ENCODE measurements around the gene TMEM63A.
"Not testable (repeated sequence)": the region's sequence is repeated elsewhere in the genome, so short reads cannot be mapped to it uniquely, and the experiment has no call there.

TMEM63A gene

GRCh38 chr1:225881959-225882693 is at the start of gene TMEM63A:
Gene TMEM63A (minus strand): TSS chr1:225882380. CDS start chr1:225877580, 4,800 bp downstream.
- DNase-seq, result peak; percentile 83 to 94

DNA sequence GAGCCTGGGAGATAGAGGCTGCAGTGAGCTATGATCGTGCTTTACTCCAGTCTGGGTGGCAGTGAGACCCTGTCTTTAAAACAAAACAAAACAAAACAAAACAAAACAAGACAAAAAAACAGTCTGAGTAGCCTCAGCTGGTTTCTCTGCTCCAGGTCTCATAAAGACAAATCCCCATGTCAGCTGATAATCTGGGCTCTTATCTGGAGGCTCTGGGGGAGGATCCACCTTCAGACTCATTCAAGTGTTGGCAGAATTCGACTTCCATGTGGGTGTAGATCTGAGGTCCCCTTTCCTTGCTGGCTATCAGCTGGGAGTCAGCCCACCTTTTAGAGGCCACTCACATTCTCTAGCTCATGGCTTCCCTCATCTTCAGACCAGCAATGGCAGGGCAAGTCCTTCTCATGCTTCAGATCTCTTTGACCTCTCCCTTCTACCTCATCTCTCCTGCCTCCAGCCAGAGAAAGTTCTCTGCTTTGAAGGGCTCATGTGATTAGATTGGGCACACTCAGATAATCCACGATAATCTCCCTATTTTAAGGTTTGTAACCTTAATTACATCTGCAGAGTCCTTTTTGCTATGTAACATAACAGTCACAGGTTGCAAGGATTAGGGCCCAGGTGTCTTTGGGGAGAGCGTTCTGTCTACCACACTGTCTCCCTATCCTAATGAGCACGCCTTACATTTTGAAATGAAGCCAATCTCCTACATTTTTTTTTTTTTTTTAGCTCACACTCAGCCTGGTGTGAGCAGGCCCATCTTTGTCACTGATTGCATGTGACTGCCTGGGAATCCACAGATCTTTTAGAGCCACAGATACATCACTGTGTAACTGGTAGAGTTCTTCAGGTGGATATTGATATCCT is 49.3 kb upstream of the TMEM63A start:
- no peak for DNase-seq

- DNase-seq, result no peak
Measured at GRCh38 chr1:225930566-225930965, 48.4 kb upstream of the TMEM63A start.

DNA sequence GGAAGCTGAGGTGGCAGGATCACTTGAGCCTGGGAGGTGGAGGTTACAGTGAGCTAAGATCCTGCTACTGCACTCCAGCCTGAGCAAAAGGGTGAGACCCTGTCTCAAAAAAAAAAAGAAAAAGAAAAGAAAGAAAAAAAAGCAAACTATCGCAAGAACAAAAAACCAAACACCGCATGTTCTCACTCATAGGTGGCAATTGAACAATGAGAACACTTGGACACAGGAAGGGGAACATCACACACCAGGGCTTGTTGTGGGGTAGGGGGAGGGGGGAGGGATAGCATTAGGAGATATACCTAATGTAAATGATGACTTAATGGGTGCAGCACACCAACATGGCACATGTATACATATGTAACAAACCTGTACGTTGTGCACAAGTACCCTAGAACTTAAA is 47.3 kb upstream of the TMEM63A start:
- not testable (repeated sequence) for DNase-seq

DNA sequence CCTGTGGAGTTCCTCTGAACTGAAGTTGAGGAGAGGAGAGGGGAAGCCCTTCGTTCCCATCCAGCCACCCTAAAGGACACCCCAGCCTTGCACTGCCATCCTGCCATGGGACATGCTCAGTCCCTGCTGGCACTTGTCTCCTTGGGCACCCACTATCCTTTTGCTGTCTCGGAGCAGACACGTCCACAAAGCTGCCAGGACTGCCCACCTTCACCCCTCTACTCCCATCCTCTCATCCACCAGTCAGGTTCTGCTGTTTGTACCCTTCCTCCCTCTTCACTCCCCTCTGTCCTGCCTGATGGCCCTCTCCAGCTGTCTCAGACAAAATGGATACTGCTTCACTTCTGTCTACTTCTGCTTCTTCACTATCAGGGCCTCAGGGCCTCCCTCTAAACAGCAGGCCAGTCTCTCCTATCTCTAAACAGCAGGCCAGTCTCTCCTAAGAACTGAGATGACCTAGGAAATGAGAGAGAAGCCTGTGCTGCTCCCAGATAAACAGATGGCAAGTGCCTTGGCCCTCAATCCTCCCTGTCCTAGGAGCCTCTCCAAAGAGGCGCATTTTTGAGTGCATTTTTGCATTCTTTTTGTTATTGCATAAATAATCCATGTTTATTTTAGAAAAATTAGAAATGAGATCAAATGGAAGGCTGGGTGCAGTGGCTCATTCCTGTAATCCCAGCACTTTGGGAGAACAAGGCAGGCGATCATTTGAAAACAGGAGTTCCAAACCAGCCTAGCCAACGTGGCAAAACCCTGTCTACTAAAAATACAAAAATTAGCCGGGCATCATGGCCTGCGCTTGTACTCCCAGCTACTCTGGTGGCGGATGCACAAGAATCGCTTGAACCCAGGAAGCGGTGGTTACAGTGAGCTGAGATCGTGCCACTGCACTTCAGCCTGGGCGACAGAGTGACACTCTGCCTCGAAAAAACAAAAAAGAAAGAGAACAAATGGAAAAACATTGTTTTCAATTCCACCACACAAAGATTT is 46.3 kb upstream of the TMEM63A start:
- DNase-seq, result no peak

DNA sequence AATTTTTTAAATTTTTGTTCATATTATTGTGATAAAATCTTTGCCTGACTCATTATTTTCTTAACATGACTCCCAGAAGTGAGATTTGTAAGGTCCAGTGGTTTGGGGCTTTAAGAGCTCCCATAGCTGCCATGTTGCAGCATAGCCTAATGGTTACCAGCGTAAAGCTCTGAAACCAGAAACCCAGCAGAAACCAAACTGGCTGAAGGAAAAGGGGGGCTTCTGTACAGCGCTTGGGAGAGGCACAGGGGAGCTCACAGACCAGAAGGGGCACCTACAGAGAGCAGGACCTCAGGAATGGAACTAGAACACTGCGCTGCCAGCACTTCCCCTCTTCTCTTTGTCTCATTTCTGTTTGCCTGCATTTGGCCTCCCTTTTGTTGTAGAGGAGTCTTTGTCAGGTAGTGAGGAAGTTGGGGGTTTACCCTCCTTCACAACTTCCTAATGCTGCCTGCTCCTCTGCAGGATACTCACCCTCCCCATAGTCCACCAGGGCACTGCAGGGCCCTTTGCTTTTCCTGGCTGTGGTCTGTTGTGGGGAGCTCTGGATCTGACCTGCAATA is 44.5 kb upstream of the TMEM63A start:
- DNase-seq, result no peak

DNA sequence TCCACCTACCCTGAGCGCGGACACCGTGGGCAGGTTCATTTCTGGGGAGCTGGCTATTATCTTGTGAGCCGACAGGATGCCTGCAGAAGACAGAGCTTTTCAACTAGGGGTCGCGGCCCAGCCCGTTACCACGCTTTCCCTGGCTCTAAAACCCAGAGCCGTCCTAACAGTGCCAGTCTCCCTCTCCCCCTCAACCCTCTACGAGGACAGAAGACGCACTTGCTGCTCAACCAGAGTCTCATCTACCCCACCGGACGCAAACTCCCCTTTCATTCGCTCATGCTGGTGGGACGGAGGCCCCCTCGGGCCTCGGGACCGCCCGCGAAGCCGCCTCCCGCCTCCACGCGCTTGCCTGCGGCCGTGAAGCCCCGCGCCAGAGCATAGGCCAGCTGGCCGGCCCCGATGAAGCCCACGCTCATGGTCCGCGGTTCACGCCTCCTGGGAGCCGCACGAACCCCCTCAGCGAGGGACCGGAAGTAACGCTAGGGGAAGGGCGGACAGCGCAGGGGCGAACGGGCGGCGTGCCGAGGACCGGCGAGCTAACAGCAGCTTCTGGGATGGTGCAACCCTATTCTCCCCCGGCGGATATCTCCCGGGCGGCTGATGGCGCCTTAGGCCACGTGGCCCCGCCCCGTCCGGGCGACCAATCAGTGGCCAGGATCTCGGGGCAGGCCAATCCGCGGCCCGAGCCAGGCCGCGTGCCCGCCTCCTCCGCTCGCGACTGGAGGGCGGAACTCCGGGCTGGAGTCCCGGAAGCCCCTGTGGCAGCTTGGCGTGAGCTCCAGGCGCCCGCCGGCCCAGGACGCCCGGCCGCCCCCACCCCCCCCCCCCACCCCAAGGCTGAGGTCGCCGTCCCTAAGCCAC is 41.7 kb upstream of the TMEM63A start, which contains the start of gene PYCR2:
Gene PYCR2 (minus strand): TSS at position 559 of the 864 bp plus-strand sequence. CDS start 140 bp downstream, at position 419.
- DNase-seq, result peak; percentile 95 to 96

DNA sequence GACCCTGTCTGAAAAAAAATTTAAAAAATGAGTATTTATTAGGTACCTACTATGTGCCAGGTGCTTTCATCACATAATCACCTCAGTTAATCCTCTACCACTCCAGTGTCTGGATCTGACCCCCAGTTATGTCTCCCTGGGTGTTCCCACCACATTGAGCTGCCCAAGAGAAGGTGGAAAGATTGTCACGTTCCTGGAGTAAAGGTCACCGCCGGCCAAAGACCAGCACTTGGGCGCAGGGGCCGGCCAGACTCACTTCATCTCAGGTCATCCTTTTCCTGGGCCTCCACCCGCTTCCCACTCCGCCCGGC is 41.2 kb upstream of the TMEM63A start:
- peak in 1 of 2 donors; percentile 19 for DNase-seq

DNA sequence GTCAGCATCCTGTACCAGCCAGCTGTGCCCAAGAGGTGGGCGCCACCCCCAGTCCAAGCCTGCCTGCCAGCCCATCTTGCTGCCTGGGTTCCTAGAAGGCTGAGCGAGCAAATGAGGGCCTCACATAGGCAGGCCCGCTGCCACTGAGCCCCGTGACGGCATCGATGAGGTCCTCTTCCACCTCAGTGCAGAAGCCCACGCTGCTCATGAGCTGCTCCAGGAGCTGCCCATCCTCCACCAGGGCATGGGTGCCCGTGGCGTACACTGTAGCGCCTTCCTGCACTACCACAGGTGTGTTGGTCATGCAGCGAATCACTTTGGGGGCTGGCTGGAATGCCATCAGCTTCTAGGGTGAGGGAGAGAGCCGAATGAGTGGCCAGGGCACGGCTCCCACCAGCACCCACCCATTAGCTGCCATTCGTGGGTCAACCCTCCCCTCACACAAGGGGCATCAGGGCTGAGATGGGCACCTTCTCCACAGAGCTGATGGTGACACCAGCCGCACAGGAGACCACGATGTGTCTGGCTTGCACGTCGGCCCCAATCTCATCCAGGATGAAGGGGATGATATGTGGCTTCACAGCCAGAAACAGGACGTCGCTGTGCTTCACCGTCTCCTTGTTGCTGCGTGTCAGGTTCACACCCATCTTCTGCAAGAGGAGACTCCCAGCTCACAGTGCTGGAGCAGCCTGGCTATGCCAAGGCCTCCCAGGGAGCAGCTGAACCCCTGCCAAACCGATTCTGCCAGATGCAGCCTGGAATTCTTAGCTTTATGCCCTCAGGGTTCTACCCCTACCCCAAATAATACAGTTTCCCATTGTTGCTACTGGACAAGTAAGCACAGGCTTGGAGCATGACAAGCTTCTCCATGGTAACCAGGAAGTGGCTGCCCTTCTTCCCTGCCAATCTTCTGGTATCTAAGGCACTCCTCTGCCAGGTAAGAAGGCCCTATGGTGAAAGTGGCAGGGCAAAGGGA is 39.8 kb upstream of the TMEM63A start:
- no peak for DNase-seq

- peak in 1 of 2 donors; percentile 18 for DNase-seq
Measured at GRCh38 chr1:225919906-225920305, 37.7 kb upstream of the TMEM63A start.

GRCh38 chr1:225918280-225918679 is 36.1 kb upstream of the TMEM63A start:
- no peak for DNase-seq

DNA sequence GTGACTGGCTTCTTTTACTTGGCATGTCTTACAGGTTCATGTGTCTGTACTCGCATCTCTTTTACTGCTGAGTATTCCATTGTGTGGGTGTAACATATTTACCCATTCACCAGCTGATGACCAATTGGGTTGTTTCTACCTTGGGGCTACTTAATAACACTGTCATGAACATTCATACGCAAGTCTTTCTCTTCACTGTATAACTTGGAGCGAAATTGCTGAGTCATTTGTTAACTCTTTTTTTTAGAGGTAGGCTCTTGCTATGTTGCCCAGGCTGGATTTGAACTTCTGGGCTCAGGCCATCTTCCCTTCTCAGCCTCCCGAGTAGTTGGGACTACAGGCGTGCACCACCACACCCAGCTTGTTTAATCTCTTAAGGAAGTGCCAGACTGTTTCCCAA is 35.4 kb upstream of the TMEM63A start:
- DNase-seq, result no peak

DNA sequence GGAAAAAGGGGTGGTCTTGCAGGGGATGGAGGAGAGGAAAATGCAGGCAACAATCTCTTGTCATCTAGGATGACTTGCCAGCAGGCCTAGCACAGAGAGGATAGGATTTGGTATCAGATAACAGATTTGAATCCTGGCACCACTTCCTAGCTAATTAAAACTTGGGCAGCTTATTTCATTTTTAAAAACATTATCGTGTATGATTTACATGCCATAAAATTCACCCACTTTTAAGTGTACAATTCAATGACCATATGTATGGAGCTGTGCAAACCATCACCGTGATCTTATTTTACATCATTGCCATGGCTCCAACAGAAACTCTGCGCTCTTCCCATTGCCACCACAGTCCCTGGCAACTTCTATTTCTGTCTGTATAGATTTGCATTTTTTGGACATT is 34.9 kb upstream of the TMEM63A start:
- DNase-seq, result no peak

DNA sequence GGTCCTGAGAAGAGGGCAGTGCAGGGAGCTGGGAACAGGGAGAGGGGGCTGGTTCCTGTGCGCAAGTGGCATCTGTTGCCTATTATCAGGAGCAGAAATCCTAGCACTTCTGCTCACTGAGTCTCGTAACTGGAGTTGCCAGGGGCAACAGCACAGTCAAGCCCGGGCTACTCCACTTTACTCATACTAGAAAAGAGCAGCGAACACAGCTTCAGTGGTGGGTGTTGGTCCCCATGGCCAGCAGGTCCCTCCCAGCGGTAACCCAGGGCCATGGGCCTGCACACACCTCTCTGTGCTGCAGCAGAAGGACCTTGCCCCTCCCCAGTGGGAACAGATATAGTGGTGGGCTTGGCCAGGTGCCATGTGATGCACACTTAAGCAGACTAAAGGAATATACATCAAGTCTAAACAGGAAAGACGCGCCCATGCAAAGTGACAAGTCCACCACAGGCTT is 33.4 kb upstream of the TMEM63A start:
- DNase-seq, result no peak

- no peak for DNase-seq
Measured at GRCh38 chr1:225914947-225915346, 32.8 kb upstream of the TMEM63A start.

GRCh38 chr1:225914391-225914790 is 32.2 kb upstream of the TMEM63A start:
- no peak for DNase-seq

- DNase-seq, result peak; percentile 19 to 67
Measured at GRCh38 chr1:225911191-225912130, 29.3 kb upstream of the TMEM63A start.

- DNase-seq, result no peak
Measured at GRCh38 chr1:225909477-225909876, 27.3 kb upstream of the TMEM63A start.

GRCh38 chr1:225908773-225909172 is 26.6 kb upstream of the TMEM63A start:
- no peak for DNase-seq
